LHCN-M2 (cell line): ENCODE measurements around the gene TMEM125. TPM values are rescaled to one million over a fixed set of nuclear protein-coding genes. Genes with fewer than 3 reads are reported as not detected.
A peak's percentile ranks its signal among the peaks of the same experiment; 100 is the strongest.

ENCODE experiments used
- DNase-seq: peaks from one replicate; pipeline ENCODE4 v3.0.0-alpha.2; 2012; ENCODE audit warnings: low read depth
- total RNA-seq: library from RNA; depleted of rRNA; stranded (reverse); fragments of >200 nt; gene quantifications from 2 replicates; pipeline ENCODE4 v1.2.3, GENCODE V29; 2014

The TMEM125 gene
- total RNA-seq, 1 experiment from 2014 or later = not detected

GRCh38 chr1:43292679-43293078 is 22.9 kb downstream of the TMEM125 start:
- DNase-seq = no peak

- no peak for DNase-seq
Measured at GRCh38 chr1:43293176-43293575, 23.4 kb downstream of the TMEM125 start.

- DNase-seq = peak; percentile 71
Measured at GRCh38 chr1:43293896-43294760, 24.3 kb downstream of the TMEM125 start.

GRCh38 chr1:43294761-43295160 is 25.0 kb downstream of the TMEM125 start:
- DNase-seq = no peak

GRCh38 chr1:43296207-43296606 is 26.4 kb downstream of the TMEM125 start:
- DNase-seq = no peak

- no peak for DNase-seq
Measured at GRCh38 chr1:43298055-43298454, 28.3 kb downstream of the TMEM125 start.

- no peak for DNase-seq
Measured at GRCh38 chr1:43299101-43299500, 29.3 kb downstream of the TMEM125 start.

GRCh38 chr1:43300378-43301094 is 30.8 kb downstream of the TMEM125 start, which contains the start of gene TIE1:
TSS of gene TIE1 (plus strand) at chr1:43300982. CDS start at chr1:43301072, 90 bp downstream.
- no peak for DNase-seq

GRCh38 chr1:43302201-43302600 is 32.4 kb downstream of the TMEM125 start:
- DNase-seq = no peak

GRCh38 chr1:43302721-43303470 is 33.1 kb downstream of the TMEM125 start:
- no peak for DNase-seq

- DNase-seq = no peak
Measured at GRCh38 chr1:43303471-43304313, 33.9 kb downstream of the TMEM125 start.

GRCh38 chr1:43304314-43304681 is 34.5 kb downstream of the TMEM125 start:
- no peak for DNase-seq

- DNase-seq = no peak
Measured at GRCh38 chr1:43304771-43305300, 35.1 kb downstream of the TMEM125 start.

- no peak for DNase-seq
Measured at GRCh38 chr1:43305461-43305860, 35.7 kb downstream of the TMEM125 start.

GRCh38 chr1:43305926-43306687 is 36.3 kb downstream of the TMEM125 start:
- DNase-seq = no peak

GRCh38 chr1:43306688-43307457 is 37.1 kb downstream of the TMEM125 start:
- DNase-seq = no peak

- DNase-seq = no peak
Measured at GRCh38 chr1:43307458-43308158, 37.8 kb downstream of the TMEM125 start.

GRCh38 chr1:43308635-43309404 is 39.0 kb downstream of the TMEM125 start:
- no peak for DNase-seq
